HepG2 (cell line): Measurements from ENCODE around the gene PDHX. TPM values are rescaled to one million over a fixed set of nuclear protein-coding genes. Genes with fewer than 3 reads are reported as not detected.

Experiments used
- ARID3A ChIP-seq: IDR thresholded peaks from 2 replicates; pipeline ENCODE4 v1.6.1; 2012; ENCODE audit warnings: low read depth, low read length, improper control_type of control experiment
- ELF4 ChIP-seq: sonication (generic); formaldehyde crosslinking; IDR thresholded peaks from 2 replicates; pipeline ENCODE4 v1.5.0; 2020; ENCODE audit warnings: missing genetic modification reagents, mild to moderate bottlenecking, moderate library complexity, borderline replicate concordance
- ETS1 ChIP-seq: sonication (generic); formaldehyde crosslinking; IDR thresholded peaks from 2 replicates; pipeline ENCODE4 v1.4.0; 2020; ENCODE audit warnings: missing genetic modification reagents
- HCFC1 ChIP-seq: fragments of 150-350 bp; IDR thresholded peaks from 2 replicates; pipeline ENCODE4 v1.6.1; 2014; ENCODE audit warnings: low read depth, low read length
- HNRNPUL1 ChIP-seq: fragments of 200-400 bp; formaldehyde crosslinking; IDR thresholded peaks from 2 replicates; pipeline ENCODE4 v1.6.1; 2017; ENCODE audit warnings: low read depth, mild to moderate bottlenecking, low read length, moderate library complexity
- RERE ChIP-seq: IDR thresholded peaks from 2 replicates; pipeline ENCODE4 v1.6.1; 2016; ENCODE audit warnings: low read depth, missing genetic modification reagents, missing compliant biosample characterization
- SATB2 ChIP-seq: sonication (generic); formaldehyde crosslinking; IDR thresholded peaks from 2 replicates; pipeline ENCODE4 v1.5.0; 2020; ENCODE audit warnings: missing genetic modification reagents
- TEAD2 ChIP-seq: sonication (generic); formaldehyde crosslinking; IDR thresholded peaks from 2 replicates; pipeline ENCODE4 v1.9.0; 2021; ENCODE audit warnings: missing genetic modification reagents
- THYN1 ChIP-seq: sonication (generic); formaldehyde crosslinking; IDR thresholded peaks from 2 replicates; pipeline ENCODE4 v1.8.1; 2023; ENCODE audit warnings: low read depth, mild to moderate bottlenecking, moderate library complexity, missing genetic modification reagents, borderline replicate concordance
- ZBTB4 ChIP-seq: sonication (generic); formaldehyde crosslinking; IDR thresholded peaks from 2 replicates; pipeline ENCODE4 v1.4.0; 2020; ENCODE audit warnings: missing genetic modification reagents, mild to moderate bottlenecking, borderline replicate concordance
- ZKSCAN1 ChIP-seq: fragments of 150-350 bp; IDR thresholded peaks from 2 replicates; pipeline ENCODE4 v1.6.1; 2014; ENCODE audit warnings: low read length
- ZNF691 ChIP-seq: sonication (generic); formaldehyde crosslinking; IDR thresholded peaks from 2 replicates; pipeline ENCODE4 v1.4.0; 2020; ENCODE audit warnings: missing genetic modification reagents, low read depth, mild to moderate bottlenecking, borderline replicate concordance
- ZNF768 ChIP-seq: sonication (generic); formaldehyde crosslinking; IDR thresholded peaks from 2 replicates; pipeline ENCODE4 v1.4.0; 2020; ENCODE audit warnings: missing genetic modification reagents
- ZSCAN31 ChIP-seq: sonication (generic); formaldehyde crosslinking; IDR thresholded peaks from 2 replicates; pipeline ENCODE4 v1.5.0; 2020; ENCODE audit warnings: low read depth, mild to moderate bottlenecking, missing genetic modification reagents
- ZSCAN9 ChIP-seq: IDR thresholded peaks from 2 replicates; pipeline ENCODE4 v1.6.1; 2016; ENCODE audit warnings: borderline replicate concordance
- polyA plus RNA-seq, 8 experiments: library from polyadenylated mRNA; depleted of rRNA in 3 of 8; stranded (reverse) in 7 of 8; unstranded in 1 of 8; fragments of >200 nt; fragmentation: Illumina TruSeq in 4 of 8; extraction: Trizol in 4 of 8; gene quantifications; 2 replicates each; pipeline versions ENCODE4 v1.2.1 to v1.2.3, GENCODE V29; 2011 to 2016; ENCODE audit warnings: low read depth in 4 of 8, missing spikeins in 1 of 8, mixed read lengths in 1 of 8; ENCODE audit not compliant: insufficient read depth in 1 of 8
- total RNA-seq, 5 experiments: library from RNA; depleted of rRNA; stranded (reverse); fragments of >200 nt; fragmentation: Illumina TruSeq; extraction: Trizol; gene quantifications; 2 replicates each; pipeline ENCODE4 v1.2.3, GENCODE V29; 2016; ENCODE audit warnings: low read depth in 1 of 5

Gene PDHX
- total and polyA plus RNA-seq, 2 of the 13 experiments (the other 11 are each of a cell fraction or from before 2014, with no cell fraction given), result 41.0 to 73.8 TPM

- TF ChIP-seq ETS1 (CRISPR knock-in tag), result no peak
- TF ChIP-seq ZBTB4 (CRISPR knock-in tag), result no peak
- no peak for TF ChIP-seq ARID3A
- TF ChIP-seq THYN1 (CRISPR knock-in tag), result no peak
- TF ChIP-seq ZNF768 (CRISPR knock-in tag), result no peak
- TF ChIP-seq ZNF691 (CRISPR knock-in tag), result no peak; the same call in 1 of the 2 replicates
- peak; percentile 84 for TF ChIP-seq ZSCAN31 (CRISPR knock-in tag)
- TF ChIP-seq ZKSCAN1, result no peak
- 0 out of 2 replicates have a peak, but pooled peaks have one; percentile 47 for TF ChIP-seq RERE (CRISPR knock-in tag)
- no peak for TF ChIP-seq HCFC1
- TF ChIP-seq HNRNPUL1, result no peak
- TF ChIP-seq TEAD2 (CRISPR knock-in tag), result no peak
- peak; percentile 30; the same call in 1 of the 2 replicates for TF ChIP-seq SATB2
- peak; percentile 86; the same call in 1 of the 2 replicates for TF ChIP-seq ZSCAN9 (CRISPR knock-in tag)
- peak; percentile 49; the same call in 1 of the 2 replicates for TF ChIP-seq ELF4 (CRISPR knock-in tag)
Measured at GRCh38 chr11:34929794-34930763, 13.7 kb downstream of the PDHX start (continued).
